ENCODE measurements around the gene SLC19A1.
A peak's percentile ranks its signal among the peaks of the same experiment; 100 is the strongest.

SLC19A1 gene

GRCh38 chr21:45580576-45581321 is 38.5 kb upstream of the SLC19A1 start:
- Histone ChIP-seq H3K79me1 (replicated peaks; ENCODE audit: low read length, poor library complexity, severe bottlenecking) (no peaks in the 10 kb centered on the region), H3K9ac (ENCODE audit: low read length) (no peak overlapping the region), H3K18ac (ENCODE audit: low read depth in 1 of 2, low read length in 2 of 2) (no peak overlapping the region), H3K4me1 (ENCODE audit: control insufficient read depth, insufficient read depth, low read depth, low read length) (peaks cover 6% of the 10 kb centered on the region), H3K4me3 (ENCODE audit: insufficient read depth in 1 of 2, low read depth in 1 of 2, low read length in 2 of 2) (no peak overlapping the region), H2BK5ac (ENCODE audit: low read depth, low read length, poor library complexity, severe bottlenecking) (no peak overlapping the region), H2AK5ac (ENCODE audit: low read length, severe bottlenecking) (no peak overlapping the region), H2AFZ (ENCODE audit: low read depth, low read length) (no peak overlapping the region), H2BK15ac (ENCODE audit: low read depth, poor library complexity, severe bottlenecking) (no peak overlapping the region), H3K23ac (ENCODE audit: low read length in 2 of 2) (no peak overlapping the region), H3K27ac (ENCODE audit: low read length, poor library complexity, severe bottlenecking) (no peak overlapping the region), H2BK120ac (ENCODE audit: low read depth, low read length) (no peak overlapping the region), H4K91ac (ENCODE audit: low read length) (no peak overlapping the region), H2BK12ac (ENCODE audit: low read length in 2 of 2) (no peak overlapping the region), H3K4ac (ENCODE audit: low read depth in 1 of 2, low read length in 2 of 2) (no peak overlapping the region), H3K4me2 (ENCODE audit: low read length, poor library complexity, severe bottlenecking) (no peak overlapping the region), H3K9me3 (ENCODE audit: control insufficient read depth, low read length) (peaks cover 29% of the 10 kb centered on the region), H3K36me3 (ENCODE audit: control insufficient read depth in 1 of 2, insufficient read depth in 2 of 2, low read depth in 1 of 2, low read length in 2 of 2) (no peaks in the 10 kb centered on the region), H3K14ac (ENCODE audit: low read length in 2 of 2) (no peak overlapping the region), H4K8ac (ENCODE audit: low read length) (no peak overlapping the region), H3K27me3 (ENCODE audit: control insufficient read depth in 1 of 2, insufficient read depth in 1 of 2, low read length in 2 of 2) (peaks cover 4 to 71% of the 10 kb centered on the region in 2 experiments)
- 67% methylated on average over 33 of the region's 33 CpGs for WGBS
- no peak for DNase-seq

GRCh38 chr21:45580181-45580575 is 37.9 kb upstream of the SLC19A1 start:
- Histone ChIP-seq H3K23ac (ENCODE audit: low read length in 2 of 2) (no peak overlapping the region), H3K36me3 (ENCODE audit: control insufficient read depth in 1 of 2, insufficient read depth in 2 of 2, low read depth in 1 of 2, low read length in 2 of 2) (no peaks in the 10 kb centered on the region), H3K4me1 (ENCODE audit: control insufficient read depth, insufficient read depth, low read depth, low read length) (peaks cover 7% of the 10 kb centered on the region), H3K27ac (ENCODE audit: low read length, poor library complexity, severe bottlenecking) (no peak overlapping the region), H3K4me2 (ENCODE audit: low read length, poor library complexity, severe bottlenecking) (no peak overlapping the region), H3K27me3 (ENCODE audit: control insufficient read depth in 1 of 2, insufficient read depth in 1 of 2, low read length in 2 of 2) (peaks cover 4 to 76% of the 10 kb centered on the region in 2 experiments), H3K18ac (ENCODE audit: low read depth in 1 of 2, low read length in 2 of 2) (no peak overlapping the region), H2AK5ac (ENCODE audit: low read length, severe bottlenecking) (no peak overlapping the region), H4K8ac (ENCODE audit: low read length) (no peak overlapping the region), H3K4me3 (ENCODE audit: insufficient read depth in 1 of 2, low read depth in 1 of 2, low read length in 2 of 2) (no peak overlapping the region), H3K9me3 (ENCODE audit: control insufficient read depth, low read length) (peaks cover 23% of the 10 kb centered on the region), H3K9ac (ENCODE audit: low read length) (no peak overlapping the region), H2AFZ (ENCODE audit: low read depth, low read length) (no peak overlapping the region), H2BK15ac (ENCODE audit: low read depth, poor library complexity, severe bottlenecking) (no peak overlapping the region), H2BK12ac (ENCODE audit: low read length in 2 of 2) (no peak overlapping the region), H3K4ac (ENCODE audit: low read depth in 1 of 2, low read length in 2 of 2) (no peak overlapping the region), H3K14ac (ENCODE audit: low read length in 2 of 2) (no peak overlapping the region), H4K91ac (ENCODE audit: low read length) (no peak overlapping the region), H2BK120ac (ENCODE audit: low read depth, low read length) (no peak overlapping the region), H2BK5ac (ENCODE audit: low read depth, low read length, poor library complexity, severe bottlenecking) (no peak overlapping the region), H3K79me1 (replicated peaks; ENCODE audit: low read length, poor library complexity, severe bottlenecking) (no peaks in the 10 kb centered on the region)
- WGBS, result 95% methylated on average over 8 of the region's 8 CpGs
- DNase-seq, result no peak

GRCh38 chr21:45579383-45580180 is 37.3 kb upstream of the SLC19A1 start:
- Histone ChIP-seq H2BK5ac (ENCODE audit: low read depth, low read length, poor library complexity, severe bottlenecking) (no peak overlapping the region), H3K14ac (ENCODE audit: low read length in 2 of 2) (no peak overlapping the region), H3K27ac (ENCODE audit: low read length, poor library complexity, severe bottlenecking) (no peak overlapping the region), H2BK12ac (ENCODE audit: low read length in 2 of 2) (no peak overlapping the region), H3K23ac (ENCODE audit: low read length in 2 of 2) (no peak overlapping the region), H2BK15ac (ENCODE audit: low read depth, poor library complexity, severe bottlenecking) (no peak overlapping the region), H3K9me3 (ENCODE audit: control insufficient read depth, low read length) (peaks cover 19% of the 10 kb centered on the region), H3K4me1 (ENCODE audit: control insufficient read depth, insufficient read depth, low read depth, low read length) (peaks cover 12% of the 10 kb centered on the region), H3K4ac (ENCODE audit: low read depth in 1 of 2, low read length in 2 of 2) (no peak overlapping the region), H2AK5ac (ENCODE audit: low read length, severe bottlenecking) (no peak overlapping the region), H3K36me3 (ENCODE audit: control insufficient read depth in 1 of 2, insufficient read depth in 2 of 2, low read depth in 1 of 2, low read length in 2 of 2) (no peaks in the 10 kb centered on the region), H3K27me3 (ENCODE audit: control insufficient read depth in 1 of 2, insufficient read depth in 1 of 2, low read length in 2 of 2) (peaks cover 4 to 80% of the 10 kb centered on the region in 2 experiments), H3K18ac (ENCODE audit: low read depth in 1 of 2, low read length in 2 of 2) (no peak overlapping the region), H3K9ac (ENCODE audit: low read length) (no peak overlapping the region), H2BK120ac (ENCODE audit: low read depth, low read length) (no peak overlapping the region), H3K79me1 (replicated peaks; ENCODE audit: low read length, poor library complexity, severe bottlenecking) (no peaks in the 10 kb centered on the region), H2AFZ (ENCODE audit: low read depth, low read length) (no peak overlapping the region), H4K8ac (ENCODE audit: low read length) (no peak overlapping the region), H3K4me2 (ENCODE audit: low read length, poor library complexity, severe bottlenecking) (no peak overlapping the region), H4K91ac (ENCODE audit: low read length) (no peak overlapping the region), H3K4me3 (ENCODE audit: insufficient read depth in 1 of 2, low read depth in 1 of 2, low read length in 2 of 2) (no peak overlapping the region)
- 90% methylated on average over 29 of the region's 29 CpGs for WGBS
- DNase-seq, result peak; percentile 9

GRCh38 chr21:45578811-45579381 is 36.7 kb upstream of the SLC19A1 start:
- 94% methylated on average over 21 of the region's 21 CpGs for WGBS
- H3K4ac ChIP-seq (ENCODE audit: low read depth in 1 of 2, low read length in 2 of 2), result no peak overlapping the region

More at GRCh38 chr21:45578811-45579381, 36.7 kb upstream of the SLC19A1 start:
- Histone ChIP-seq H2BK120ac (ENCODE audit: low read depth, low read length) (no peak overlapping the region), H3K79me1 (replicated peaks; ENCODE audit: low read length, poor library complexity, severe bottlenecking) (no peaks in the 10 kb centered on the region), H2BK12ac (ENCODE audit: low read length in 2 of 2) (no peak overlapping the region), H3K27me3 (ENCODE audit: control insufficient read depth in 1 of 2, insufficient read depth in 1 of 2, low read length in 2 of 2) (peaks cover under 1 to 79% of the 10 kb centered on the region in 2 experiments), H3K9me3 (ENCODE audit: control insufficient read depth, low read length) (peaks cover 12% of the 10 kb centered on the region), H3K4me2 (ENCODE audit: low read length, poor library complexity, severe bottlenecking) (no peak overlapping the region), H3K4me3 (ENCODE audit: insufficient read depth in 1 of 2, low read depth in 1 of 2, low read length in 2 of 2) (no peak overlapping the region), H3K4me1 (ENCODE audit: control insufficient read depth, insufficient read depth, low read depth, low read length) (peaks cover 19% of the 10 kb centered on the region), H2BK15ac (ENCODE audit: low read depth, poor library complexity, severe bottlenecking) (no peak overlapping the region), H2BK5ac (ENCODE audit: low read depth, low read length, poor library complexity, severe bottlenecking) (no peak overlapping the region), H3K18ac (ENCODE audit: low read depth in 1 of 2, low read length in 2 of 2) (no peak overlapping the region), H4K91ac (ENCODE audit: low read length) (no peak overlapping the region), H3K27ac (ENCODE audit: low read length, poor library complexity, severe bottlenecking) (no peak overlapping the region), H4K8ac (ENCODE audit: low read length) (no peak overlapping the region), H3K9ac (ENCODE audit: low read length) (no peak overlapping the region), H2AK5ac (ENCODE audit: low read length, severe bottlenecking) (no peak overlapping the region), H3K14ac (ENCODE audit: low read length in 2 of 2) (no peak overlapping the region), H2AFZ (ENCODE audit: low read depth, low read length) (no peak overlapping the region), H3K36me3 (ENCODE audit: control insufficient read depth in 1 of 2, insufficient read depth in 2 of 2, low read depth in 1 of 2, low read length in 2 of 2) (no peaks in the 10 kb centered on the region), H3K23ac (ENCODE audit: low read length in 2 of 2) (no peak overlapping the region)
- DNase-seq, result no peak

Data from mesenchymal stem cell (in vitro differentiated cells and primary cell).